Measurements from ENCODE around the gene YTHDF1.

The YTHDF1 gene

DNA sequence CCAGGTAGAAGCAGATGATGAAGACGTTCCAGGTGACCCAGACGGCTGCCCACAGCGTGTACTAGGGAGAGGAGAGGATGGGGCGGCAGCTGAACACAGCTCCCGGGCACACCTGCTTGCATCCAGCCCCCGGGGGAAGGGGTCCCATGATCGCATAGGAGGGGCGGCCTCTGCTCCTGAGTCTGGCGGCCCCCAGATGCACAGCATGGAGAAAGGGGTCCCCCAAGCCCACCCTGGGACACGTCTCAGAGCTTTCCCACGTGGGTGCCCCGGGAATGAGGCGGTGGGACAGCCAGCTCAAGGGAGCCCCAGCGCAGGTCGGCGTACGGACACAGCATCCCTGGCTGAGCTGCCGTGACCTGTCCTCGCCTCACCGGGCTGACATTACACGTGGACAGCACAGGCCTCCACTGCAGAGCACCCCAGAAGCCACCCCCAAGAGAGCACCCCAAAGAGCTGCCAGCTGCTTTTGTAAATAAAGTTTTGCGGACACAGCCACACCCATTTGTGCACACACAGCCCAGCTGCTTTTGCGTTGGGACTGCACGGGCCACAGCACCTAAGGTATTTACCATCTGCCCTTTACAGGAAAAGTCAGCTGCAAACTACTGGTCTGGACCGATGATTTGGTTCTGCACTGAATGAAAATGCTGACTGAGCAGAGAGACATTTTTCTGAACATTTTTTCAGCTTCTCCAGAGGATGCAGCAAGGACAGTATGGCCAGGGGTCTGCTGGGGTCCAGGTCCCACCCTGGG is 33.1 kb upstream of the YTHDF1 start:
- no peak for DNase-seq

- no peak for DNase-seq
These were observed 31.8 kb upstream of the YTHDF1 start for GRCh38 chr20:63247671-63248228.

DNA sequence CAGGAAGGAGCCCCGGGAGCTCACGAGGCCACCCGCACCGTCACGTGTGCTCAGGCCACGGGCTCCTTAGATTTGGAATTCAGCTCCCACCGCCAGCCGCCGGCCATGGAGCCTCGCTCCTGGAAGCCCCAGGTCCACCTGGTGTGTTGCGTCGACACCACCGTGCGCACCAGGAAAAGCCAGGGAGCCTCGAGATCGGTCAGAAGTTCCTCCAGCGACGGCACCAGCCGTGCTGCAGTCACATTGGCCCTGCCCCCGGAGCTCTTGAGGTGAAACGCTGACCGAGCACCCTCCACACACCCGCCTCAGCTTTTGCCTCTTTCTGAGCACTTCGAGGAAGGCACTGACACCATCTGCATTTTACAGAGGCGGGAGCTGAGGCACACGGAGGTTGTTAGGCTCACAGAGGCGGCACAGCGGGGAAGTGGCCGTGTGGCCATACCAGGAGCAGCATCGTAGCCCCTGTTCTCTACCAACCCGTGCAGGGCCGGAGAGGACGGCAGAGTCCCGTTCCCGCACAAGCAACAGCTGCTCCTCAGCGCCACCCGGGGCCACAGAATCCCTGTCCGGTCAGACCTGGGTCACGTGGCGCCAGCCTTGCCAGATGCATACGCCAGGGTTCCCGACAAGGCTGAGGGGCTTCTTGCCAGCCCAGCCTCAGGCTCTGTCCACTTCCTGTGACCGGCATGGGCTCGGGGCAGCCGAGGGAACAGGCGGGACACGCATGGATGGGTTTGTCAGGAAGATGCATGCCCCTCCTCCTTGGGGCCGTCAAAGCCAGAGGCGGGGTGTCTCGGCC is 30.8 kb upstream of the YTHDF1 start:
- no peak for DNase-seq

GRCh38 chr20:63244468-63244867 is 28.5 kb upstream of the YTHDF1 start:
- DNase-seq, result no peak

GRCh38 chr20:63243604-63244247 is 27.8 kb upstream of the YTHDF1 start:
- DNase-seq, result no peak

DNA sequence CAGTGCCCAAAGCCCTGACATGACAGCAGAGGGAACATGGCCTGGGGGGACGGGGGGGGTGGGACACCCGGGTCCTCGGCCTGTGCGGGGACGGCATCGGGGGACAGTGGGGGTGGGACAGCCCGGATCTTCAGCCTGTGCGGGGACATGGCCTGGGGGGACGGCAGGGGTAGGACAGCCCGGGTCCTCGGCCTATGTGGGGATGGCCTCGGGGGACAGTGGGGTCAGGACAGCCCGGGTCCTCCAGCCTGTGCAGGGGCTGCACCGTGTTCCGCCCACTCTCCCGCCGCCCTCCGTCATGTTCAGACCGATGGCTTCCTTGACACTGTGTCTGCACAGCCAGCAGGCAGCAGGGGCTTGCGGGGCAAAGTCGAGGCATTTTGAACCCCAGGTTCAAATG is 26.8 kb upstream of the YTHDF1 start:
- no peak for DNase-seq

- no peak for DNase-seq
These were observed 25.3 kb upstream of the YTHDF1 start for GRCh38 chr20:63241272-63241671.

GRCh38 chr20:63240004-63240403 is 24.1 kb upstream of the YTHDF1 start:
- no peak for DNase-seq

DNA sequence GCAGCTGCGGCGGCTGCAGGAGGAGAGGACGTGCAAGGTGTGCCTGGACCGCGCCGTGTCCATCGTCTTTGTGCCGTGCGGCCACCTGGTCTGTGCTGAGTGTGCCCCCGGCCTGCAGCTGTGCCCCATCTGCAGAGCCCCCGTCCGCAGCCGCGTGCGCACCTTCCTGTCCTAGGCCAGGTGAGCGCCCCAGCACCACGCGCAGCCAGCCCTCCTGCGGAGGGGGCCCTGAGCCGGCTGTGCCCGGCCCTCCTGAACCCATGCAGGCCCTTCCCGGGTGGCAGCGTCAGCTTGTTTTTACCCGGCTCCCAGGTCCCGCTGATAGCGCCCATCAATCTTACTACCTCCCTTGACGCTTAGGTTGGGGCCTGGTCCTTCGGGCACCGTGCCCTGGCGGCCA is 23.5 kb upstream of the YTHDF1 start:
- no peak for DNase-seq

DNA sequence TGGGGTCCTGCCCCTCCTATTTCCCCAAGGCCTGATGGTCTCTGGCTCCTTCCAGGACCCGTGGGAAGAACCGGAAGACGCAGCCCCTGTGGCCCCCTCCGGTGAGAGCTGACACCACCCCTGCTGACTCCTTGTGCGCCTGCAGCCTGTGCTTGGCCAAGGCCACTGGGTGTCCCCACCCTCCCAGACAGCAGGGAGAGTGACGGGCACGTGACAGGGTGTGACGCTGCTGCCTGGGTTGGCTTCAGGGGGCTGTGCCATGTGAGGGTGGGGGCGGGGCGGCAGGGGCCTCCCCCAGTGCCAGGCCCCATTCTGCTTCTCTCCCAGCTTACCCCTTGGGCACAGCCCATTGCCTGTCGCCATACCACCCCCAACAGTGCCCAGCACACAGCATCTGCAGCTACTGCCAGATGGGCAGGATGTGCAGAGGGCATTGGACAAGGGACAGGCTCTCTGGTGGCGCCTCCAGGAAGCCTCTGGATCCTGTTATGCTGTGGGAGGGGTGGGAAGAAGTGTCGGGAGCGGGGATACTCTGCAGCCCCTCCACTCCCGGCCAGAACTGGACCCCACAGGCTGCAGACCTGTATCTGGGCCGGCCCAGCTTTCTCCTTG is 22.7 kb upstream of the YTHDF1 start:
- no peak for DNase-seq

DNA sequence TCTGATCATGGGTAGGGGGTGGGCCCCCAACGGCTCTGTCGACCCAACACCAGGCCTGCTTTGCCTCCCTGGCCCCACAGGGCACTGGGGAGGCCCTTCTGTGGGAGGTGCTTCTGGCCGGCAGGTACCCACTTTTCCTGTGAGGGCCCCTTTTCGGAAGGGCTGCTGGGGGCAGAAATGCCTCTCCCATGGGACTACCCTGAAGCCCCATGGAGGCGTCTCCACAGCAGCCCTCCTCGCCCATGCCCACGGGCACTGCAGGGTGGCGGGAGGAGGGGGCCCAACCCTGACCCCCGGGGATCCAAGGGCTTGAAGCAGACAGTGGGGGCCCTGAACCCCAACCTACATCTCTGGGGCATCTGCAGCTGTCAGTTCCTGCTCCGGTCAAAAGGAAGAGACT is 22.1 kb upstream of the YTHDF1 start:
- no peak for DNase-seq

- DNase-seq, result no peak
These were observed 20.3 kb upstream of the YTHDF1 start for GRCh38 chr20:63236116-63236837.

GRCh38 chr20:63235399-63235983 is 19.6 kb upstream of the YTHDF1 start, which contains the start of gene BIRC7:
Gene BIRC7 (plus strand): TSS chr20:63235905. CDS start chr20:63236097, 192 bp downstream.
- no peak for DNase-seq

DNA sequence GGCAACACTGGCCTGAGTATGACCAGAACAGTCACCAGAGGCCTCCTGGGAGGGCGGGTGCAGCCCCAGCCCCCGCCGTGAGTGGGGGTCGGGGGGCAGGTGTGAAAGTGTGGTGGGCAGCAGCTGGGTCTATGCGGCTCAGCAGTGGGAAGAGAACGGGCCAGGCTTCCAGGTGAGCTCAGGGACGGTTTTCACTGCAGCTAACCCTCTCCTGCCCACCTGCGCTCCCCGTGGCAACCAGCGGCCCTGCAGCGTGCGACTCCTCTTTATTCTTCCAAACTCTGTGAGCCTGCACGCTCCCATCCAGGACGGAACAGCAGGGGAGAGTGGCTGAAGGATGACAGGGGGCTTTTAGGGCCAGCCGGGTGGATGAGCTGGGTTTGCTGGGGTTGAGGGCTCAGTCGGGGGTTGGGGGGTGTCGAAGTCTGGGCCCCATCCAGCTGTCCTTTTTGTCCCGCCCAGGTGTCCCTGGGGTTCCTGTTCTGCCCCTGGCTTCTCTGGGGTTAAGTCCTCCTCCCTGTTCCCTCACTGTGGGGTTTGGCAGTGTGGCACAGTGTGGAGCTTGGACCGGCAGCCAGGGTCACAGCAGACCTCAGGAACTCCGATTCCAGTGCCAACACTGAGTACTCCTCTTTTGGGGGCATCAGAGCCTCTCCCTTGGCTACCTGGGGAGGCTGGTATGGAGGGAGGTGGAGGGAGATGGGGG is 18.9 kb upstream of the YTHDF1 start:
- no peak for DNase-seq

GRCh38 chr20:63233924-63234323 is 18.0 kb upstream of the YTHDF1 start:
- DNase-seq, result no peak

DNA sequence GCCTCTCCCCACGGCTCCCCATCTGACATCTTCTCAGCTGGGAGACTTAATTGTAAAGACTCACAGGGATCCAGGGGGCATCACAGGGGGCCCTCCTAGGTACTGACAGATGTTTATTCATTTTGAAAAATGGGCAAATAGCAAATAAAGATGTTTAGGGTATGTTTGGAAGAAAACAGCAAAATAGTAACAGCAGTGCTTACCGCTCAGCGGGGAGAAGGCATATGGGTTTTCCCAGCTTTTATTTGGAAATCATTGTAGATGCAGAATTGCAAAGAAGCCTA is 17.1 kb upstream of the YTHDF1 start:
- DNase-seq, result no peak

DNA sequence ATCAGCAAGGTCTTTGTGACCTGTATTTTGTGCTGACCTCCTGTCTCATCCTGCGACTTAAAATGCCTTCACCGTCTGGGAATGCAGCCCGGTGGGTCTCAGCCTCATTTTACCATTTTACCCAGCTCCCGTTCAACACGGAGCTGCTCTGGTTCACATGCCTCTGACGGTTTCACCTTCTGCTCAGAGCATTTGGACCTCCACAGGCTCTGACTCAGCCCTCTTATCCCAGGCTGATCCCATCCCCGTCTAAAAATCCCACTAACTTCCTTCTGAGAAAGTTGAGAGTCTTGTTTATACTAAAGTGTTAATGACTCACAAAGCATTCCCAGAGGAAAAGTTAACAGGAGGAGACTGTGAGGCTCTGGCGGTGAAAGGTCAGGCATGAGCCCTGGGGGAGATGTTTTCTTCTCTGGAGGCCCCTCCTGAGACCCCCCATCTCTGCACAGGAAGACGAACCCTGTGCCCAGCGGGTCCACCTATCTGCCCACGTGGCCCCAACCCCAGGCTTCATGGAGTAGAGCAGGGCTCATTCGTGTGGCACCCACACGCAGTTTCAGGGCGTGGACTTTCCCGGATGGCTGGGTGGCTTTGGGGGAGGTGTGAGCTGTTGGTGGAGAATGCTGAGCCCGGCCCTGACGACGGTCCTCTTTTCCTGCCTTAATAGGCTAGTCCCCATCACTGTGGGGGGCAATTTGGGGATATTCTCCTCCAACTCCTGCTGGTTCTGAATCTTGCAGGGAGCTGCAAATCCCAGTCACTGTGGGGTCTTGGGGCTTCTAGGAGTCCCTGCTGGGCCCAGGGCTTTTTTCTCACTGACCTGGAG is 16.5 kb upstream of the YTHDF1 start:
- no peak for DNase-seq

DNA sequence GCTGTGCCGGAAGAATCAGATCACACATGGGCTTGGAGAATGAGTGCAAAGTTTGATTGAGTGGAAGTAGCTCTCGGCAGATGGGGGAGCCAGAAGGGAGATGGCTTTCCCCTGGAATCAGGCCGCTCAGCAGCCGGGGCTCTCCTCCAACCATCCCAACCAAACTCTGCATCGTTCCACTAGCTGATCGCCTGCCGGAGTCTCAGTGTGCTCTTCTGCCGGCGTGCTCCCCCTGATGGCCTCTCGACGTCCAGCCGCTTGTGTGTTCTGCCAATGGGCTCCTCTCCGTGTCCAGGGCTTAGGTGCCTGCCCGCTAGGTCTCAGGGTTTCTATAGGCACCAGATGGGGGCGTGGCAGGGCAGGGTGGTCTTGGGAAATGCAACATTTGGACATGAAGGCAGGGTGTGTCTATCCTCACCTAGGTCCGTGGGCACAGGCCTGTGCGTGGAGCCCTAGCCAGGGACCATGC is 14.9 kb upstream of the YTHDF1 start:
- DNase-seq, result no peak

GRCh38 chr20:63228806-63229205 is 12.9 kb upstream of the YTHDF1 start:
- DNase-seq, result no peak

GRCh38 chr20:63227260-63227659 is 11.3 kb upstream of the YTHDF1 start:
- no peak for DNase-seq
